HG02870 (cell line): Measurements from ENCODE around the gene SSRP1.
"Not testable (repeated sequence)": the region's sequence is repeated elsewhere in the genome, so short reads cannot be mapped to it uniquely, and the experiment has no call there.

ENCODE experiments used
- ATAC-seq: cut with Tn5 transposase; IDR thresholded peaks from one replicate; pipeline ENCODE4 v1.9.1; 2021; ENCODE audit warnings: mild to moderate bottlenecking, moderate library complexity; ENCODE audit not compliant: unreplicated experiment

SSRP1 gene, protein sequence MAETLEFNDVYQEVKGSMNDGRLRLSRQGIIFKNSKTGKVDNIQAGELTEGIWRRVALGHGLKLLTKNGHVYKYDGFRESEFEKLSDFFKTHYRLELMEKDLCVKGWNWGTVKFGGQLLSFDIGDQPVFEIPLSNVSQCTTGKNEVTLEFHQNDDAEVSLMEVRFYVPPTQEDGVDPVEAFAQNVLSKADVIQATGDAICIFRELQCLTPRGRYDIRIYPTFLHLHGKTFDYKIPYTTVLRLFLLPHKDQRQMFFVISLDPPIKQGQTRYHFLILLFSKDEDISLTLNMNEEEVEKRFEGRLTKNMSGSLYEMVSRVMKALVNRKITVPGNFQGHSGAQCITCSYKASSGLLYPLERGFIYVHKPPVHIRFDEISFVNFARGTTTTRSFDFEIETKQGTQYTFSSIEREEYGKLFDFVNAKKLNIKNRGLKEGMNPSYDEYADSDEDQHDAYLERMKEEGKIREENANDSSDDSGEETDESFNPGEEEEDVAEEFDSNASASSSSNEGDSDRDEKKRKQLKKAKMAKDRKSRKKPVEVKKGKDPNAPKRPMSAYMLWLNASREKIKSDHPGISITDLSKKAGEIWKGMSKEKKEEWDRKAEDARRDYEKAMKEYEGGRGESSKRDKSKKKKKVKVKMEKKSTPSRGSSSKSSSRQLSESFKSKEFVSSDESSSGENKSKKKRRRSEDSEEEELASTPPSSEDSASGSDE

DNA sequence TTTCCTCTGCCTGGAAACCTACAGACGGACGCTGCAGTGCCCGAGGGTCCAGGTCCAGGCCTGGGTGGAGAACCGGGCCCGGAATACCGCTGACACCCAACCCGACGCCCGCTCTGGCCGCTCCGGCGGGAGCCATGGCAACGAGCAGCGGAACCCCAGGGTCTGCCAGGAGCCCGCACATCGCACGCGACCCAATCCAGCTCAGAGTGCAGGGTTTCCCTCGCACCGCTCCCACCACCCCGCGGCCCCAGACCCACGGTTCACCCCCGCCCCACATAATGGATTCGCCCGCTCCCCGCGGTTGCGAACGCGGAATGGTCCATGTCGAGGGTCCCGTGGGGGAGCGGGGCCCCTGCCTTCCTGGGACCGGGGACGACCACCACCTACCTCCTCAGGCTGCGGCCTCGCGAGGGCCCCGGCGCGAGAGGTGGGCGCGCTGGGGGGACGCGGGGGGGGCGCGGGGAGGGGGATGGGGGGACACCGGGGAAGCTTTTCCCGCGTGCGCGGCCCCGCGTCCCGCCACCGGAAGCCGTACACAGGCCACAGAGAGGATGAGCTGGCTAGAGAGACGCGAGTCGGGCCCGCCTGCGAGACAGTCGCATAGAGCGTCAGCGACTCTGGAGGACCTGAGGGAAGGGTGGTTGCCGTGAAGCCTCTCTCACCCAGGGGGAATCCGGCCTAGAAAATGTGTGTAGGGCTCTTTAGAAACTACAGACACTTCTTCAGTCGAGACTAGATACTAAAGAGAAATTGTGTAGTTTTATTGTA, at the start of gene SSRP1:
TSS of gene SSRP1 (minus strand) at position 550 of the 768 bp plus-strand sequence. CDS start 771 bp downstream, outside the sequence.
- ATAC-seq = peak; percentile 98

DNA sequence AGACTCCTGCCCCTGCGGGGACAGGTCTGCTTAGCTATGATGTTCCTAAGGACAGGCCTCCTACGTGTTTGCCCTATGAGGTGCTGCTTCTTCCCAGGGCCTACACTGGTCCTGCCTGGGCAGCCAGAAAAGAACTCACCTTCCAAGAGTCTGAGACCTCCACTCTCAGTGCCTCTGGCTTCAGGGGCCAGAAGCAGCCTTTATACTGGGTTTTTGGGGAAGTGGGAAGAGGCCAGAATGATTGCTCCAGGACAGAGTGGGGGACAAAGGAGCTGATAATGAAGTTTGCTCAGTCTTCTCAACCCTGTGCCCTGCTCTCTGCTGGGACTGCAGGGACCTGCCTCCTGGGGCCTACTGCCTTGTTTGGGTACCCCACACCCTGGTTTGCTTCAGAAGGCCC, 45.3 kb upstream of the SSRP1 start, which contains the start of gene PRG3:
TSS of gene PRG3 (minus strand) at position 176 of the 400 bp plus-strand sequence. CDS start 442 bp downstream, outside the sequence.
- no peak for ATAC-seq

DNA sequence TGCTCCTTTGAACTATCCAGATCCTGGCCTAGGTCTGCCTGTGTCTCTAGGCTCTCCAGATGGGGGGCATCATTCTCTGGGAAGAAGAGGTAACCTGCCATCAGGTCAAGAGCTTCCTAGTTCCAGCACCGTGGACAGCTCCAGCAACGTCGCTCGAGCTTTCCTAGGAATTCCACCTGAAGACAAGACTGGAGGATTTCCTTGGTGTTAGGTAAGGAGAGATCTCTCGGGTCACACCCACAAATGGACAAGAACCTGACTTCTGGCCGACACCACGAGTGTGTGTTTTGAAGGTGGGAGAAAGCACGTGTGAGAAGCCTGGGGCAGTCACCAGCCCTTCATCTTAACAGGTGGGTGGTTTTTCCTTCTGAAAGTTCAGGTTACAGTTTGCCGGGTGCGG, 44.0 kb upstream of the SSRP1 start:
- ATAC-seq = no peak

DNA sequence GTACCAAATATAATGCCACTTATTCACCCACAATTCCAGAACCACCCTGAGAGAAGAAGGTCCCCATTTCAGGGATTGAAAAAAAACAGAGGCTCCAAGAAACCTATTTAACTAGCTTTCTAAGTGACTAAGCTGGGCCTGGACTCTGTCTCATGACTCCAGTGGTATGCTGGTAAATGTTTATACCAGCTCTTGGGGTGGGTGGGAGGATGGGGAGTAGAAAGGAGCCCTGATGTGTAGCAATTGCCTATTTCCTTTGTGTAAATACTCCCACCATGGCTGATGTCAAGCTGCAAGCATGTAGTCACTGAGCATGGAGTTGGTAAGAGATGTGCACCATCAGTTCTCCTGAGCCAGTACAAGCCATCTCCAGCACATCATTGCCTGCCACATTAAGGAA, 42.5 kb upstream of the SSRP1 start:
- no peak for ATAC-seq

DNA sequence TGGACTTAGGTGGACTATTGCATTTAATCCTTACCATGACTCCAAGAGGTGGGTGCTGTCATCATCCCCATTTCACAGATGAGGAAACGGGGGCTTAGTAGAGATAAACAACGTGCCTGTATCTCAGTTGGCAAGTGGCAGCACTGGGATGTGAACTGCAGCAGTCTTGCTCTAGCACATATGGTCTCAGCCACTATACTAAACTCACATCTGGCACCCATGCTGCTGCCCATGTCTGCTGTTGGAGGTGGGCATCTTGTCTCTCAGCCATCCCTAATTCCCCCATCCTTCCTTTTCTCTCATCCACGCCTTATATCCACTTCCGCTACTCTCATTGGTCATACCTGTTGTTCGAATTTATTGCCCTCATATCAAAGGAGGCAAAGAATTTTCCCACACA, 41.4 kb upstream of the SSRP1 start:
- no peak for ATAC-seq

DNA sequence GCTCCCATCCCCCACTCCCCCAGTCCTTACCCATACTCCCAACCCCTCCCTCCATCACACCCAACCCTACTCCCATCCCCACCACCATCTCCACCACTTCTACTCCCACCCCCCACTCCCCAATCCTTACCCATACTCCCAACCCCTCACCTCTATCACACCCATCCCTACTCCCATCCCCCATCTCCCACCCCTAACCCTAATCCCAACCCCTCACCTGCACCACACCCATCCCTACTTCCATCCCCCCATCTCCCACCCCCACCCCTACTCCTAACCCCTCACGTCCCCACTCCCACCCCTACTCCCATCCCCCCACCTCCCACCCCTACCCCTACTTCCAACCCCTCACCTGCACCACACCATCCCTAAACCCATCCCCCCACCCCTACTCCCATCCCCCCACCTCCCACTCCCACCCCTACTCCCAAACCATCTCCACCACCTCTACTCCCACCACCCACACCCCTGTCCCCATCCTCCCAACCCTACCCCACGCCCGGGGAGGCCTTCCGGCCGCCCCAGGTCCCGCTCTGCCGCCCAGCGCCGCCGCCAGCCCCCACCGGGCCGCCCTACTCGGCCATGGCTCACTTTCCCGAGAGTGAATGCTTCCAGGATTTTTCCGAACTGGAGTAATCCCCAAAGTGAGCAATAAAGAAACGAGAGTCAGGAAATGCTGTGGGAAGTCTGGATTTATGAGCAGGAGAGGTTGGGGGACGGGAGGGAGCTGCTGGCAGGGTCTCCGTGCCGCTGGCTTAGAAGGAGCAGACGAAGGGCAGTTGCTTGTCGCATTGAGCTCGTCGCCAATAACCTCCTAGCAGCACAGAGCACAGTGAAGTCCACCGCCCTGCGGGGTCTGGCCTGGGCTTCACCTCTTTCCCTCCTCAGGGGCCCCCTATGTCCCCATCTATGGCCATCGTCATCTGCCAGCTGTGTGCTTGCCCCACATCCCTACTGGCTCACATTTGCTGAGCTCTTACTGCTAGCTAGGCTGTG, 40.7 kb upstream of the SSRP1 start:
- no peak for ATAC-seq

DNA sequence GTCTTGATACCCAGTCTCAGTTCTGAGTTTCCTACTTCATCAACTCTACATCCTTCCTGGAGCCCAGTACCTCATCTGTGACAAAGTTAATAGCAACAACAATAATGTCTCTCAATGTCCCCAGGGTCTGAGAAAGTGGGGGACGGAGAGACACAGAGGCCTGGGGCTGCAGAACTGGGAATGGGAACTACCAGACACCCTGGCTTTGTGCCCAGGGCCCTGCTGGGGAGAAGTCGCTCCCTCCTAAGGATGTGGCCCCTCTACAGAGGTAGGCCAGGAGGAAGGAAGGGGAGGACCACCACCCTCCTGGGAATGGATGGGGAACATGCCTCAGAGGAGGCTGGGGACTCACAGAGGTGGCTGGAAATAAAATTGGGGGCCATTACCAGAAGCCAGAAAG, 39.8 kb upstream of the SSRP1 start:
- ATAC-seq = no peak

DNA sequence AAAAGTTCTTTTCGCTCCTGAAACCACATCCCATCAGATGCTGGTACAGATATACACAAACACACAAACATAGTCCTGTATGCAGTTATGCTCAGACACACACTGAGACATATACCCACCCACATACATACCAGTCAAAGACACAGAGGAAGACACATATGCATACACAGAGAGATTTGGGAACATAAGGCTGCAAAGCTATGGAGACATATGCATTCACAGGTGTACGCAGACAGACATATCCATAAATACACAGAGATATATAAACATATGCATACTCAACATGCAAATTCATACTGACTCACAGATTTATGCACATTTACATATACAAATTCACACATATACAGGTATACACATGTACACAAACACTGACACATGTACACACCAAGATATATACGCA, 39.3 kb upstream of the SSRP1 start:
- ATAC-seq = no peak

DNA sequence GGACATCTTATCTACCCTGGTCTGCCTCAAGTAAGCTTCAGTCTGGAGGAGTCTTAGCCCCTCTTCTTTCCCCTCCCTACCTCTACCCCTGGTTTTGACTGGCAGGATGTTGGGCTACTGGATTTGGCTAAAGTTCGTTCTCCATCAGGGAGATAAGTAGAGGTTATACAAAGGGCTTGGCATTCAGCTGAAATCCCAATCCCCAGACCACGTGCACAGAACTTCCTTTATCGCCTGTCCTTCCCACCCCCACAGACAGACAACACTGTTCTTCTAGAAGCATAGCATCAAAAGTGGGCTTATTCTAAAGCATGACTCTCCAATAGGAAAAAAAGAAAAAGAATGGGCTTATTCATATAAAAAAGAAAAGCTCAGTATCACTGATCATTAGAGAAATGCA, 37.5 kb upstream of the SSRP1 start:
- ATAC-seq = no peak

DNA sequence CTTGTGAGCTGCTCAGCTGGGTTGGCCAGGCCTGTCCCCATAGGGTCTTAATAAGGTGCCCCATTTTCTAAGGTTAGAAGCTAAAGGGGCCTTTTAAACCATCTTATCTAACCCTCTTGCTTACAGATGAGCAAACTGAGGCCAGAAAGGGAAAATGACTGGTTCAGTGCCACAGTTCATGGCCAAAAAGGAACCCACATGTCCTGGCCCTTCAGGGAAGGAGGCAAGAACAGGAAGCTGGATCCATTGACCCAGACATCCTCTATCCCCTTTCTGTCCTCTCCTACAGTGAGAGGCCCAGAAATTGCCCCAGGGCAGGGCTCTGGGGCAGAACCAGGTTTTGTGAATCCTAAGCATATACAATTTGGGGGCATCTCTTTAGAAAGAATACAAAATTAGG, 35.2 kb upstream of the SSRP1 start:
- ATAC-seq = no peak

DNA sequence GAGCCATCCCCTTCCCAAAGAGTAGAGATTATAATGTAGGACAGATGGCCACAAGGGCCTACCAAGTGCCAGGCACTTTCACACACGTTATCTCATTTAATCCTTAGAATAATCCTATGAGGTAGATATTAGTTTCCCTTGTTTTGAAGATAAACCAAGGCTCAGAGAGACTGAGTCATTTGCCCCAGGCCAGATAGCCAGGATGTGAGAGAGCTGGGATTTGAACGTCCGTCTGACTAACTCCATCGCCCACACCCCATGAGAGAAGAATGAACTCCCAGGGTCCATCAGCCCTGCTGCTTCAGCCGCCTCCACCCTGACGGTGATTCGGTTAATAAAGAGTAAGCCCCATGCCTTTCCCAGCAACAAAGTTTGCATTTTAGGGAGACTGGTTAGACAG, 34.6 kb upstream of the SSRP1 start:
- no peak for ATAC-seq

DNA sequence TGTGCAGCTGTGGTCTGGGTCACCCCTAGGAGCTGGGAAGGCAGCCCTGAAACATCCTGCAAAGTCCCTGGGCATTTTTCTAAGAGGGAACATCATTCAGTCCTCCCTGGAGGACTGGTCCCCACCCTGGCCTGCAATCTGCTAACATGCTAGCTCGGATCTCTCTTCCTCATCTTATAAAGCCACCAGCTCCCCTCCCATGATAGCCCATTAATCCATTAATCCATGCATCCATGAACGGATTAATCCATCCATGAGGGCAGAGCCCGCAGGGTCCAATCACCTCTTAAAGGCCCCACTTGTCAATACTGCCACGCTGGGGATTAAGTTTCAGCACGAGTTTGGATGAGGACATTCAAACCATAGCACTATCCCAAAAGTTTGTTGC, 33.1 kb upstream of the SSRP1 start:
- ATAC-seq = no peak

DNA sequence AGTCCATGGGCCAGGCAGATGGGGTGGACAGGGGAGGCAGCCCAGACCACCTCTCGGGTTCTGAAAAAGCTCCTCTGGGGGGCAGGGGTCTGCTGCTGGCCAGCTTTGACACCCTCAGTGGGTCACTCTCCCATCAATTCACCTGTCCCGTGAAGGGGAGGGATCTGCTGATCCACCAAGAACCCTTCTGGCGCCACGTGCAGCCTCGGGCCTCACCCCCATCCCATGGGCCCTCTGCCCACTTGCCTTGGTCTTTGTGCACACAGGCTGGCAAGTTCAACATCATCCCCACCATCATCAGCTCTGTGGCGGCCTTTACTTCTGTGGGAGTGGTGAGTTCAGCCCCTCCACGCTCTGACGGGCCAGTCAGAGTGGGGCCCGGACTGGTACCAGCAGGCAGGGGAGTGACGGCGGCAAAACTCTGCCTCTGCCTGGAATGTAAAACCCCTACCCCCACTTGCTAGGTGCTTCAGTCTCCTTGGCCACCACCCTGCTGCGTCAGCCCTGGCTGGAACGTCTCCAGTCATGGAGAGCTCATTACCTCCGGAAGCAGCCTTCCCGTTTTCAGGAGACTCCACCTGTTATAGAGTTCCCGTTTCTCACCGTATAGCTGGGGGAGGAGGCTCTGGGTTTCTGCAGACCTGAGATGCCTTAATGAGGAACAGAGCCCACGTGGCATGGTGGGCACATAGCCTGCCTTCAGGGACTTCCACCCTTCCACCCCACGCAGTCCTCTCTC, 32.6 kb upstream of the SSRP1 start:
- no peak for ATAC-seq

DNA sequence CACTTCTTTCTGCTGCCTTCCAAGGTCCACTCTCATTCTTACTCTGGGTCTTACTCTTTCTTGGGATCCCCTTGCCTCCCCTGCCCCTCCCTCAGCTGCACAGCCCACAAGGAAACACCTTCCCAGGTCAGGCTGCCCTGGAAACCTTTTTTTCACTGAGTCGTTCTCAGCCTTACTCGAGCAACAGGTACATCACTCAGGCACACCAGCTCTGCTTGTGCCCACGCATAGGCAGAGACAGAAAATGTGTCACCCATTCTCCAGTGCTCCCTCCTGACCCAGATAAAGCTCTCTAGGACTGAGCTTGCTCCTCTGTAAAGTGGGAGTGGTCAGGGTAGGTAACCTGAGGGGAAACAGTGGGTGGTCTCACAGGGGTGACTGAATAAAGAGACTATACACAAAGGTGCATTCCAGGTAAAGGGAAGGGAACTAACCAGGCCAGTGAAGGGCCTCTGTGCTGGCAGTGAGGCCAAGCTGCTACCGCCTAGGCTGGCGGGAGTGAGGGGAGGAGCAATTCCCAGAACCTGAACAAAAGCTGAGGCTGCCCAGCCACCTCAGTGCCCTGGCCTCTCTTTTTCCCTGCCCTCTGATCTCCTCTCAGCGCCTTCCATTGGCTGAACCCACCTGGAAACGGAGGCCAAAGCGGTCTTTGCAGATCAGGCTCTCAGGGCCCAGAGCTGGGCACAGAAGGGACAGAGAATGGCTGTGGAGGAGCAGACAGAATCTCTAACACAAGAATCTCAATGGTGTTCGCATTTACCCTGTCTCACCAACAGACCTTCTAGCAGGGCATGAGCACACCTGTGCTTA, 29.4 kb upstream of the SSRP1 start:
- no peak for ATAC-seq

DNA sequence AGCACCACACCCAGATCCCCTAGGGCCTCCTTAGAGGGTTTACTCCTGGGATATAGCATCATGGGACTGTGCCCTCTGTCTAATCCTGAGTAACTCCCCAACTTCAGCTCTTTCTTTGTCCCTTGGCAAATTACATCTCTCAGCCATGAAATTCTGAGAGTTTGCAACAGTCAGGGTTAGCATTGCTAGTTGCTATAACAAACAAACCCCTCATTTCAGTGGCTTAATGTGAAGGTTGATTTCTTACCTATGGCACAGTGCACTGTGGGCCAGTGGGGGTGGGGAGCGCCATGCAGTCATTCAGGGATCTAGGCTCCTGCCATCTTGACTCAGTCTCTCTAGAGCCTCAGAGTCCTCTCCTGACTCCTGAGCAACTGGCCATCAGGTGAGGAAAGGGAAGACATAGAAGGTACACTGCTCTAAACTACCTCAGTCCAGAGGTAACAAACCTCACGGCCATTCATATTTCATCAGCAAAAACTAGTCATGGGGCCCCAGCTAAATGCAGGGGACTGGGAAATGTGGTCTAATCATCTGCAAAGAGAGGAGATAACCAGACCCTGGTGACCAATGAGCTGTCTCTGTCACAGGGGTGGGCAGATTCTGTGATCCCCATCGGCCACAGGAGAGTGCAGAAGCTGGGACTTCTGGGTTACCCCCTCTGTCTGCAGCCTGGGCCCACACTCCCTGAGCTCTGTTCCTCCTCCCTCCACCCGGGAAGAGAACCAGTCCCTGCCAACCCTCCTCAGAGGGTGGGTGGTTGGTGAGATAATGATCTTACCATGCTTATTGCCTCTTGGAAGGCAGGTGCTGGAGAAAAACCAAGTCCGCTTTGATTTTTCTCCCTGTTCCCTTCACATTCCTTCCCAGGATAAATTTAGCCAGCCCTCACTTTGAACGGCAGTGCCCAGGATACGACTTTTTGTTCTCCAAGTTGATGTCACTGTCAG, 27.7 kb upstream of the SSRP1 start:
- no peak for ATAC-seq

DNA sequence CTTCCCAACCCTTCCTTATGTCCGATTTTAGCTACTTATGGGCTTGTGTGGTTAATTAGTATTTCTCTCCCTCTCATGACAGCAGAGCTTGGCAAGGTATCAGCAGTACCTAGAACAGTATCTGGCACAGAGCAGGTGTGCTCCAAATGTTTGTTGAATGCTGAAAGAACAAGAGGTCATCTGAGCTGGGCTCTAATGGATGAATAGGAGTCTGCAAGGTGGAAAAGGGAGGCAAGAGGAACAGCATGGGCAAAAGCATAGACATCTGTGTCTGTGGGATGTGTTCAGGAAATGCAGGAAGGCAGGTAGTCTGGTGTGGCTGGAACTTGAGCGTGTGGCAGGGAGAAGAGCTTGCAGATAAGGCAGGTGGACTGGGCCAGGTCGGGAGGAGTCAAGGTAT, 26.2 kb upstream of the SSRP1 start:
- ATAC-seq = no peak

DNA sequence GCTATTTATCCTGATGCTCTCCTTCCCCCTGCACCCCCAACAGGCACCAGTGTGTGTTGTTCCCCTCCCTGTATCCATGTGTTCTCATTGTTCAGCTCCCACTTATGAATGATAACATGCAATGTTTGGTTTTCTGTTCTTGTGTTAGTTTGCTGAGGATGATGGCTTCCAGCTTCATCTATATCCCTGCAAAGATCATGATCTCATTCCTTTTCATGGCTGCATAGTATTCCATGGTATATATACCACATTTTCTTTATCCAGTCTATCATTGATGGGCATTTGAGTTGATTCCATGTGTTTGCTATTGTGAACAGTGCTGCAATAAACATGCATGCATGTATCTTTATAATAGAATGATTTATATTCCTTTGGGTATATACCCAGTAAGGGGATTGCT, 25.7 kb upstream of the SSRP1 start:
- ATAC-seq = not testable (repeated sequence)

DNA sequence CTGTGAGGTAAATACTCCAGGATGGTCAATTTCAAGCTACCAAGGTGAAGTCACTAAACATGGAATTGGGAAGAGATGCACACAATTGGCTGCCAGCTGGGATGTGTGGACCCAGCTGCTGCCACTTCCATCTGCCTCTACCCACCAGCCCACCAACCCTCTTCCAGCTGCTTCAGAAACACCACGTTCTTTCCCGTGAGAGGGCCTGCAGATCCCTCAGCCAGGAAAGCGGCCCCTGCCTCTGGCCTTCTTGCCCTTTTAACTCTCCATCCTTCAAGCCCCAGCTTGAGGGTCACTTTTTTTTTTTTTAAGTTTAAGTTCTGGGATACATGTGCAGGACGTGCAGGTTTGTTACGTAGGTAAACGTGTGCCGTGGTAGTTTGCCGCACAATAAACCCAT, 25.3 kb upstream of the SSRP1 start:
- ATAC-seq = no peak
